HCT116 (cell line): ENCODE results near the gene SLC7A1. TPM values are rescaled to one million over a fixed set of nuclear protein-coding genes. Genes with fewer than 3 reads are reported as not detected.

Experiments
- ATAC-seq: fragments of 200-7000 bp; cut with Tn5 transposase; 2 replicates; pipeline ENCODE4 v1.9.1; 2020; ENCODE audit warnings: mild to moderate bottlenecking, moderate library complexity
- BruUV-seq: library from RNA; stranded (reverse); fragments of 400-500 nt; replicated peaks from 2 replicates; lab custom pipeline; 2021; lab: Mats Ljungman, UMichigan
- CTCF ChIA-PET: fragments of 300-600 bp; sonication (Branson Sonifier 250); formaldehyde crosslinking; loops from one replicate; lab custom pipeline; 2021; ENCODE audit warnings: antibody characterized with exemption; lab: Charles Lee
- POLR2A ChIA-PET: fragments of 300-600, 350-600 bp; sonication (Branson Sonifier 250); formaldehyde crosslinking; loops from one replicate; lab custom pipeline; 2021; ENCODE audit warnings: antibody characterized with exemption; lab: Charles Lee
- RAD21 ChIA-PET, 2 experiments: fragments of 300-600 bp; sonication (Branson Sonifier 250); formaldehyde crosslinking; loops; one replicate each; lab custom pipeline; 2023; ENCODE audit warnings: low total read pairs in 2 of 2; ENCODE audit not compliant: uncharacterized antibody in 2 of 2, unreplicated experiment in 2 of 2, low non-redundant PET in 1 of 2; lab: Charles Lee
- DNase-seq: peaks from one replicate; pipeline ENCODE4 v3.0.0-alpha.2; 2010; ENCODE audit warnings: low read depth, low spot score
- H2AFZ ChIP-seq: fragments of 200-600 bp; shearing (Covaris generic), sonication (generic); 2 replicates; pipeline ENCODE4 v1.6.1; 2017; ENCODE audit warnings: low read depth, mixed run types, mixed read lengths, antibody characterized with exemption, low read length; ENCODE audit not compliant: poor library complexity, severe bottlenecking
- H3K27ac ChIP-seq: 2 replicates; pipeline ENCODE4 v1.5.1; 2012; ENCODE audit warnings: low read depth, low read length
- H3K27me3 ChIP-seq: fragments of 200-600 bp; sonication (generic); 2 replicates; pipeline ENCODE4 v1.6.1; 2016; ENCODE audit warnings: mixed run types, low read length, mixed read lengths; ENCODE audit not compliant: insufficient read depth
- H3K36me3 ChIP-seq, 2 experiments: fragments of 200-500 bp in 1 of 2; fragments of 200-600 bp in 1 of 2; sonication (Bioruptor generic) in 1 of 2; sonication (generic) in 1 of 2; 2 replicates each; pipeline versions ENCODE4 v1.5.1 to v1.6.1; 2014 to 2016; ENCODE audit warnings: low read length in 2 of 2, inconsistent platforms in 1 of 2, mixed read lengths in 1 of 2, mixed run types in 1 of 2; ENCODE audit not compliant: insufficient read depth in 2 of 2, control insufficient read depth in 1 of 2
- H3K4me1 ChIP-seq, 2 experiments: fragments of 200-600 bp in 1 of 2; sonication (generic) in 1 of 2; 2 replicates each; pipeline versions ENCODE4 v1.5.1 to v1.6.1; 2012 to 2017; ENCODE audit warnings: low read length in 2 of 2, inconsistent platforms in 1 of 2, mild to moderate bottlenecking in 1 of 2, mixed read lengths in 1 of 2, mixed run types in 1 of 2, moderate library complexity in 1 of 2; ENCODE audit not compliant: insufficient read depth in 2 of 2, control insufficient read depth in 1 of 2
- H3K4me2 ChIP-seq: fragments of 200-600 bp; sonication (generic); 2 replicates; pipeline ENCODE4 v1.6.1; 2017; ENCODE audit warnings: mixed run types, low read length, mixed read lengths
- H3K4me3 ChIP-seq, 2 experiments: fragments of 200-600 bp in 1 of 2; sonication (generic) in 1 of 2; replicated peaks in 1 of 2; 2 replicates each; pipeline ENCODE4 v1.5.1; 2011 to 2016; ENCODE audit warnings: low read length in 2 of 2, control low read depth in 1 of 2, low read depth in 1 of 2, mild to moderate bottlenecking in 1 of 2, mixed read lengths in 1 of 2, mixed run types in 1 of 2
- H3K79me2 ChIP-seq: fragments of 200-600 bp; sonication (generic); 2 replicates; pipeline ENCODE4 v1.6.1; 2017; ENCODE audit warnings: mild to moderate bottlenecking, mixed run types, low read length, moderate library complexity, mixed read lengths; ENCODE audit not compliant: insufficient read depth
- H3K9ac ChIP-seq: fragments of 200-600 bp; sonication (generic); 2 replicates; pipeline ENCODE4 v1.6.1; 2016; ENCODE audit warnings: low read length, mixed read lengths
- H3K9me2 ChIP-seq: fragments of 200-600 bp; sonication (generic), shearing (Covaris generic); 2 replicates; pipeline ENCODE4 v1.6.1; 2017; ENCODE audit warnings: mixed run types, mild to moderate bottlenecking, moderate library complexity; ENCODE audit not compliant: insufficient read depth
- H3K9me3 ChIP-seq, 2 experiments: fragments of 200-500 bp in 1 of 2; fragments of 200-600 bp in 1 of 2; sonication (Bioruptor generic) in 1 of 2; sonication (generic) in 1 of 2; 2 replicates each; pipeline ENCODE4 v1.6.1; 2014 to 2017; ENCODE audit warnings: low read length in 2 of 2, mixed read lengths in 2 of 2, inconsistent platforms in 1 of 2, low read depth in 1 of 2, mild to moderate bottlenecking in 1 of 2, mixed run types in 1 of 2, moderate library complexity in 1 of 2; ENCODE audit not compliant: control insufficient read depth in 1 of 2, insufficient read depth in 1 of 2
- H4K20me1 ChIP-seq: fragments of 200-600 bp; sonication (generic), shearing (Covaris generic); 2 replicates; pipeline ENCODE4 v1.6.1; 2017; ENCODE audit warnings: mixed run types, mild to moderate bottlenecking, moderate library complexity; ENCODE audit not compliant: insufficient read depth
- ATF3 ChIP-seq: IDR thresholded peaks from 2 replicates; pipeline ENCODE4 v1.6.1; 2012
- CEBPB ChIP-seq: IDR thresholded peaks from 2 replicates; pipeline ENCODE4 v1.6.1; 2012; ENCODE audit warnings: low read depth
- CTCF ChIP-seq, 3 experiments: fragments of 200-600 bp in 1 of 3; sonication (generic) in 1 of 3; IDR thresholded peaks in 2 of 3; conservative IDR thresholded peaks in 1 of 3; 2 replicates each; pipeline ENCODE4 v1.5.1; 2012 to 2017; ENCODE audit warnings: low read depth in 2 of 3, low read length in 2 of 3, antibody characterized with exemption in 1 of 3, borderline replicate concordance in 1 of 3, control low read depth in 1 of 3, mild to moderate bottlenecking in 1 of 3, mixed read lengths in 1 of 3, mixed run types in 1 of 3, moderate library complexity in 1 of 3; ENCODE audit not compliant: insufficient read depth in 1 of 3
- RAD21 ChIP-seq: IDR thresholded peaks from 2 replicates; pipeline ENCODE4 v1.6.1; 2012; ENCODE audit warnings: low read depth, mild to moderate bottlenecking
- intact Hi-C: fragments of 100-400 bp; cut with micrococcal nuclease; formaldehyde crosslinking; loops from 2 replicates; pipeline ENCODE4 v1.10.0; 2022
- total RNA-seq: library from RNA; stranded (reverse); gene quantifications from one replicate; pipeline ENCODE4 v1.2.1, GENCODE V29; 2021; ENCODE audit not compliant: unreplicated experiment

SLC7A1 gene
- total RNA-seq, 1 experiment from 2014 or later = 124 TPM

GRCh38 chr13:29496241-29496712 is 99.2 kb downstream of the SLC7A1 start (continued):
- no peak for TF ChIP-seq CTCF (IDR thresholded peaks at IDR 0.05 in 2 of 3, conservative IDR thresholded peaks at IDR 0.05 in 1 of 3; ENCODE audit: borderline replicate concordance in 1 of 3, insufficient read depth in 1 of 3, low read depth in 2 of 3, low read length in 2 of 3)

- Histone ChIP-seq H2AFZ (no peak overlapping the region), H3K9ac (no peak overlapping the region), H3K27me3 (peaks cover 25% of the 10 kb centered on the region; the same call in 1 of the 2 replicates), H3K4me1 (no peaks in the 10 kb centered on the region), H3K4me2 (no peak overlapping the region), H3K9me3 (no peaks in the 10 kb centered on the region), H3K9me2 (no peaks in the 10 kb centered on the region), H3K4me3 (no peak overlapping the region), H3K79me2 (no peaks in the 10 kb centered on the region), H3K27ac (no peak overlapping the region), H4K20me1 (no peaks in the 10 kb centered on the region), H3K36me3 (no peaks in the 10 kb centered on the region)
- CTCF ChIA-PET = no interaction called here
- TF ChIP-seq CTCF (IDR thresholded peaks at IDR 0.05 in 2 of 3, conservative IDR thresholded peaks at IDR 0.05 in 1 of 3; ENCODE audit: borderline replicate concordance in 1 of 3, insufficient read depth in 1 of 3, low read depth in 2 of 3, low read length in 2 of 3) (no peak), RAD21 (no peak), ATF3 (no peak), CEBPB (no peak)
- BruUV-seq = no TSS peak
- no peak for DNase-seq
- ATAC-seq = no peak
- POLR2A ChIA-PET = no interaction called here
- intact Hi-C loops = no loop called here
- RAD21 ChIA-PET = no interaction called here
Observed at GRCh38 chr13:29494520-29494919, 101.0 kb downstream of the SLC7A1 start.
